ENCODE data around the gene RPL41. TPM values are rescaled to one million over a fixed set of nuclear protein-coding genes. Genes with fewer than 3 reads are reported as not detected.

Gene RPL41
- polyA plus RNA-seq, 1 experiment: 7,461 TPM

- ChIA-PET CTCF (interaction anchor here (1.7 to 5.3 kb wide), 2 partner anchors 65 to 128 kb away, joined by 6 to 51 read pairs; partner anchors contain the start of gene SMARCC2), POLR2A (interaction anchor here (1.4 kb wide), 1 partner anchor 66 kb away, joined by 5 read pairs; the partner anchor contains the start of gene SMARCC2)
- DNase-seq (ENCODE audit: low read depth, low spot score): no peak
- Histone ChIP-seq H3K4me3 (ENCODE audit: low read depth, low read length) (no peak overlapping the region), H3K27ac (ENCODE audit: low read depth, low read length) (no peak overlapping the region), H3K27me3 (ENCODE audit: control insufficient read depth, insufficient read depth, low read length) (no peaks in the 10 kb centered on the region), H3K9me3 (ENCODE audit: control insufficient read depth, insufficient read depth, low read length) (no peaks in the 10 kb centered on the region; the same call in 1 of the 2 replicates)
- TF ChIP-seq CTCF (IDR thresholded peaks at IDR 0.05; ENCODE audit: low read depth, low read length): no peak
Observed at GRCh38 chr12:56124133-56124532, 7.7 kb downstream of the RPL41 start.

GRCh38 chr12:56126732-56127239, 10.4 kb downstream of the RPL41 start:
- no peak for DNase-seq (ENCODE audit: low read depth, low spot score)
- Histone ChIP-seq H3K27ac (ENCODE audit: low read depth, low read length) (no peak overlapping the region), H3K27me3 (ENCODE audit: control insufficient read depth, insufficient read depth, low read length) (no peaks in the 10 kb centered on the region), H3K4me3 (ENCODE audit: low read depth, low read length) (no peak overlapping the region), H3K9me3 (ENCODE audit: control insufficient read depth, insufficient read depth, low read length) (no peaks in the 10 kb centered on the region; the same call in 1 of the 2 replicates)
- POLR2A ChIA-PET: interaction anchor here (1.0 to 3.6 kb wide), 5 partner anchors 9 to 95 kb away, joined by 3 to 40 read pairs (median 5); partner anchors contain the start of genes MYL6, RNF41, RPL41 and SMARCC2
- no peak for TF ChIP-seq CTCF (IDR thresholded peaks at IDR 0.05; ENCODE audit: low read depth, low read length)
- CTCF ChIA-PET: interaction anchor here (0.6 to 5.3 kb wide), 5 partner anchors 10 to 282 kb away, joined by 3 to 51 read pairs (median 4); partner anchors contain the start of gene SMARCC2

DNA sequence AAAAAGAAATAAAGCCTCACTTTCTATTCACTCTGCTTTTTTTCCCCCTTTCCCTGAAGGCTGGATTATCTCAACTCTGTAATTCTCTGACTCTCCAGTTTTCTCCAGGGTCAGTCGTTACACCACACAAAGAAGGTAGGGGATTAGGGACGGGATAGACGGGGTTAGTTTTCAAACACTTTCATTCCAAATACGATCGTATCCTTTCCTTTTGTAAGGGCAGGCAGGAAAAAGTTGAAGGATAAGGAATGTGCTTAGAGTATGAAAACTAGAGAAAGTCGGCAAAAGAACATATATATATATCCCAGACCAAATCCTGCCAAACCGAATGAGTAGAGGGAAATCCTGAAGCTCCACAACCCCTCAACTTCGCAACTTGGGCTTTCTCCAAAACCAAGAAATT, 11.1 kb downstream of the RPL41 start:
- no peak for TF ChIP-seq CTCF (IDR thresholded peaks at IDR 0.05; ENCODE audit: low read depth, low read length)
- Histone ChIP-seq H3K4me3 (ENCODE audit: low read depth, low read length) (peak overlapping the region; percentile 53), H3K27ac (ENCODE audit: low read depth, low read length) (peak overlapping the region; percentile 23), H3K27me3 (ENCODE audit: control insufficient read depth, insufficient read depth, low read length) (no peaks in the 10 kb centered on the region), H3K9me3 (ENCODE audit: control insufficient read depth, insufficient read depth, low read length) (no peaks in the 10 kb centered on the region; the same call in 1 of the 2 replicates)
- DNase-seq (ENCODE audit: low read depth, low spot score): no peak
- POLR2A ChIA-PET: interaction anchor here (0.6 to 3.6 kb wide), 13 partner anchors 9 to 94 kb away, joined by 3 to 40 read pairs (median 7); partner anchors contain the start of genes MYL6, PA2G4, RNF41 and RPL41
- CTCF ChIA-PET: interaction anchor here (0.7 to 5.3 kb wide), 6 partner anchors 8 to 131 kb away, joined by 3 to 51 read pairs (median 6); partner anchors contain the start of genes ANKRD52 and SMARCC2

DNA sequence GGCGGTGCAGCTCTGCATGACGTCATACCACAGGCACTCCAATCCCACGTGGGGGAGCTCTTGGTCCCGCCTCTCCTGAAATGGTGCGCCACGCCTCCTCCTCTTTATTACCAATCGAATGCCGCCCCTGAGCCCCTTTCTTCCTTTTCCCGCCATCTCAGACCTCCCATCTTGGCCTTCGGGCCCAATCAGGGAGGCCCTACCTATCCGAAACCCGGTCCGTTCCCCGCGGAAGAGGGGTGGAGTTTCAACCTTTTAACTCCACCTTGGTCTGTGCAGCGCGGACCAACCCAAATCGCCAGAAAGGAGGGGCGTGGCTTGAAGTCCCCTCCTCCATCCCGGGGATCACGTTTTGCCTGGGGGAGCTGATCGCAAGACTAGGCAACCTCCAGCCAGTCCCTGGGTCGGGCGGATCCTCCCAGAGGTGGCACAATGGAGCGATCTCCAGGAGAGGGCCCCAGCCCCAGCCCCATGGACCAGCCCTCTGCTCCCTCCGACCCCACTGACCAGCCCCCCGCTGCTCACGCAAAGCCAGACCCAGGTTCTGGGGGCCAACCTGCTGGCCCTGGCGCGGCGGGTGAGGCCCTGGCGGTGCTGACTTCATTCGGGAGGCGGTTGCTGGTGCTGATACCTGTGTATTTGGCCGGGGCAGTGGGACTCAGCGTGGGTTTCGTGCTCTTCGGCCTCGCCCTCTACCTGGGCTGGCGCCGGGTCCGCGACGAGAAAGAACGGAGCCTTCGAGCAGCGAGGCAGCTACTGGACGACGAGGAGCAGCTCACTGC, 11.6 kb downstream of the RPL41 start, which contains the start of gene ESYT1:
ESYT1 (plus strand) TSS at position 380 of the 782 bp plus-strand sequence; CDS start at position 433, 53 bp downstream.
- no peak for TF ChIP-seq CTCF (IDR thresholded peaks at IDR 0.05; ENCODE audit: low read depth, low read length)
- H3K27me3 ChIP-seq (ENCODE audit: control insufficient read depth, insufficient read depth, low read length): no peaks in the 10 kb centered on the region
- peak within 1 kb of the TSS; percentile 78 for H3K27ac ChIP-seq (ENCODE audit: low read depth, low read length)
- DNase-seq (ENCODE audit: low read depth, low spot score): peak; percentile 99
- no peaks in the 10 kb centered on the region; the same call in 1 of the 2 replicates for H3K9me3 ChIP-seq (ENCODE audit: control insufficient read depth, insufficient read depth, low read length)
- CTCF ChIA-PET: interaction anchor here (0.7 to 5.3 kb wide), 6 partner anchors 8 to 130 kb away, joined by 3 to 51 read pairs (median 6); partner anchors contain the start of genes ANKRD52 and SMARCC2
- POLR2A ChIA-PET: interaction anchor here (0.6 to 3.6 kb wide), 14 partner anchors 10 to 94 kb away, joined by 3 to 40 read pairs (median 6); partner anchors contain the start of genes MYL6, MYL6B, PA2G4 and RNF41
- H3K4me3 ChIP-seq (ENCODE audit: low read depth, low read length): peak within 1 kb of the TSS; percentile 90

All from AG04450 (cell line).